Karpas-422 (cell line): Measurements from ENCODE around the gene UBALD2. TPM values are rescaled to one million over a fixed set of nuclear protein-coding genes. Genes with fewer than 3 reads are reported as not detected.
"Not testable (repeated sequence)": the region's sequence is repeated elsewhere in the genome, so short reads cannot be mapped to it uniquely, and the experiment has no call there.

ENCODE experiments used
- DNase-seq: peaks from one replicate; pipeline ENCODE4 v3.0.0-alpha.2; 2015
- H2AFZ ChIP-seq: fragments of 200-600 bp; sonication (generic); 2 replicates; pipeline ENCODE4 v1.6.1; 2014; ENCODE audit warnings: antibody characterized with exemption, low read length, mixed read lengths
- H3K27ac ChIP-seq: fragments of 200-600 bp; sonication (generic); 2 replicates; pipeline ENCODE4 v1.5.1; 2014; ENCODE audit warnings: mild to moderate bottlenecking, low read length, moderate library complexity
- H3K27me3 ChIP-seq: fragments of 200-600 bp; sonication (generic); 2 replicates; pipeline ENCODE4 v1.6.1; 2014; ENCODE audit warnings: low read length, mixed read lengths
- H3K36me3 ChIP-seq: fragments of 200-600 bp; sonication (generic); 2 replicates; pipeline ENCODE4 v1.6.1; 2014; ENCODE audit warnings: low read length, mixed read lengths; ENCODE audit not compliant: insufficient read depth
- H3K4me1 ChIP-seq: fragments of 200-600 bp; sonication (generic); 2 replicates; pipeline ENCODE4 v1.6.1; 2014; ENCODE audit warnings: mild to moderate bottlenecking, low read length, mixed read lengths
- H3K4me2 ChIP-seq: fragments of 200-600 bp; sonication (generic); 2 replicates; pipeline ENCODE4 v1.6.1; 2014; ENCODE audit warnings: low read length, low read depth, mild to moderate bottlenecking; ENCODE audit not compliant: poor library complexity, severe bottlenecking
- H3K4me3 ChIP-seq: fragments of 200-600 bp; sonication (generic); 2 replicates; pipeline ENCODE4 v1.5.1; 2014; ENCODE audit warnings: mild to moderate bottlenecking, antibody characterized with exemption, low read length, mixed read lengths
- H3K79me2 ChIP-seq: fragments of 200-600 bp; sonication (generic); 2 replicates; pipeline ENCODE4 v1.6.1; 2014; ENCODE audit warnings: mild to moderate bottlenecking, low read length, mixed read lengths
- H3K9ac ChIP-seq: fragments of 200-600 bp; sonication (generic); 2 replicates; pipeline ENCODE4 v1.6.0; 2014; ENCODE audit warnings: low read length
- H3K9me2 ChIP-seq: fragments of 200-600 bp; sonication (generic), shearing (Covaris generic); replicated peaks from 2 replicates; pipeline ENCODE4 v1.6.0; 2014; ENCODE audit warnings: mild to moderate bottlenecking, low read length, moderate library complexity; ENCODE audit not compliant: insufficient read depth
- H3K9me3 ChIP-seq: fragments of 300-700, 200-600 bp; sonication (generic); 2 replicates; pipeline ENCODE4 v1.6.1; 2014; ENCODE audit warnings: low read length, mixed read lengths
- H4K20me1 ChIP-seq: fragments of 200-600 bp; sonication (generic); 2 replicates; pipeline ENCODE4 v1.6.1; 2014; ENCODE audit warnings: mild to moderate bottlenecking, antibody characterized with exemption, low read length, low read depth; ENCODE audit not compliant: insufficient read depth
- total RNA-seq: library from RNA; depleted of rRNA; stranded (reverse); fragments of >200 nt; shearing (Covaris generic); gene quantifications from 2 replicates; pipeline ENCODE4 v1.2.3, GENCODE V29; 2014; ENCODE audit warnings: low replicate concordance

Gene UBALD2
- total RNA-seq, 1 experiment from 2014 or later: 22.5 TPM

GRCh38 chr17:76250141-76250540 lies 15.0 kb upstream of the UBALD2 start:
- H3K9ac ChIP-seq: no peak overlapping the region
- H3K9me2 ChIP-seq: no peaks in the 10 kb centered on the region
- no peaks in the 10 kb centered on the region for H4K20me1 ChIP-seq
- no peaks in the 10 kb centered on the region for H3K9me3 ChIP-seq
- DNase-seq: no peak
- H3K36me3 ChIP-seq: no peaks in the 10 kb centered on the region
- H3K79me2 ChIP-seq: no peaks in the 10 kb centered on the region
- no peak overlapping the region for H3K27ac ChIP-seq
- H2AFZ ChIP-seq: no peak overlapping the region
- H3K4me2 ChIP-seq: no peak overlapping the region
- H3K27me3 ChIP-seq: no peaks in the 10 kb centered on the region
- H3K4me3 ChIP-seq: no peak overlapping the region
- H3K4me1 ChIP-seq: no peaks in the 10 kb centered on the region

- H3K4me1 ChIP-seq: no peaks in the 10 kb centered on the region
- H3K27me3 ChIP-seq: no peaks in the 10 kb centered on the region
- H3K27ac ChIP-seq: no peak overlapping the region
- no peak overlapping the region for H3K9ac ChIP-seq
- no peaks in the 10 kb centered on the region for H4K20me1 ChIP-seq
- no peaks in the 10 kb centered on the region for H3K9me2 ChIP-seq
- H3K4me3 ChIP-seq: no peak overlapping the region
- no peaks in the 10 kb centered on the region for H3K36me3 ChIP-seq
- no peak for DNase-seq
- no peaks in the 10 kb centered on the region for H3K79me2 ChIP-seq
- no peak overlapping the region for H2AFZ ChIP-seq
- H3K9me3 ChIP-seq: no peaks in the 10 kb centered on the region
- H3K4me2 ChIP-seq: no peak overlapping the region
These were observed 13.6 kb upstream of the UBALD2 start for GRCh38 chr17:76251478-76252039.

DNA sequence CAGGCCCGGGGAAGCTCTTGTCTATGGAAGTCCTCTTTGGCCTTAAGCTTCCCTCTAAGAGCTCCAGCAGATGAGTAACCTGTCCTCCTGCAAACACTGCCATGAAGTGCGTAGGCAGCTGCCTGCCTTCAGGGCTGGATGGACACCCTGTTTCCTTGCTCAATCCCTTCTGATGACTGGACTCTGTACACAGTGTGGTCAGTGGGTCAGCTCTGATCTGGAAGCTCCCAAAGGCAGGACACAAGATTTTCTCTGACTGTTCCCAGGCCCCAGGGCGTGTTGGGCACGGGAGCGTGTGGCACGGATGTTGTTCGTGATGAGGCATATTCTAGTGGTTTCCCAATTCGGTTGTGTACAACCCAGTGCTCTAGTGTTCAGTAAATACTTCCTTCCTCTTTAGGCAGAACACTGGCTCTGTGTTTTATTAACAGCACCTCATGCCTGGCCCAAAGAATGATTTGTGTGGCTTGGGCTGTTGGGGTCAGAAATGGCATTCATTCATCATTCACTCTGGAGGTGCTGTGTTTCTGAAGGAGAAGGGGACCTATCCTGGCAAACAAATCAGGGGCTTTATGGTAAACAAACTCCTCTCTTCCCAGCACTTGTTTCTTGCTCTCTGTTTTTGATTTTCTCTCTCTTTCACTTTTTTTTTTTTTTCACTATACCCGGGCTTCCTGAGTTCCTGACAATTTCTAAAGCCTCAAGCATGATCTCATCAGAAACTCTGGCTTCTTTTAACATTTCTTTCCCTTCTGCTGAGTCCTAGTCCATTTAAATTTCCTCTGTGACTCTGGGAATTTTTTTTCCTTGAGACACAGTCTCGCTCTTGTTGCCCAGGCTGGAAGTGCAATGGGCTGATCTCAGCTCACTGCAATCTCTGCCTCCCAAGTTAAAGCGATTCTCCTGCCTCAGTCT lies 12.9 kb upstream of the UBALD2 start:
- Histone ChIP-seq H3K9me2 (no peaks in the 10 kb centered on the region), H3K9ac (no peak overlapping the region), H3K9me3 (no peaks in the 10 kb centered on the region), H3K4me1 (no peaks in the 10 kb centered on the region), H4K20me1 (no peaks in the 10 kb centered on the region), H3K27ac (no peak overlapping the region), H3K4me3 (no peak overlapping the region), H3K79me2 (no peaks in the 10 kb centered on the region), H3K27me3 (no peaks in the 10 kb centered on the region), H2AFZ (no peak overlapping the region; the same call in 1 of the 2 replicates), H3K4me2 (no peak overlapping the region), H3K36me3 (no peaks in the 10 kb centered on the region)
- DNase-seq: no peak

GRCh38 chr17:76252967-76253766 lies 12.0 kb upstream of the UBALD2 start:
- not testable (repeated sequence) for H3K27me3 ChIP-seq, H3K27ac ChIP-seq, H4K20me1 ChIP-seq, H3K4me3 ChIP-seq, DNase-seq, H2AFZ ChIP-seq, H3K36me3 ChIP-seq, H3K79me2 ChIP-seq, H3K4me1 ChIP-seq, H3K4me2 ChIP-seq, H3K9me2 ChIP-seq, H3K9me3 ChIP-seq, H3K9ac ChIP-seq

DNA sequence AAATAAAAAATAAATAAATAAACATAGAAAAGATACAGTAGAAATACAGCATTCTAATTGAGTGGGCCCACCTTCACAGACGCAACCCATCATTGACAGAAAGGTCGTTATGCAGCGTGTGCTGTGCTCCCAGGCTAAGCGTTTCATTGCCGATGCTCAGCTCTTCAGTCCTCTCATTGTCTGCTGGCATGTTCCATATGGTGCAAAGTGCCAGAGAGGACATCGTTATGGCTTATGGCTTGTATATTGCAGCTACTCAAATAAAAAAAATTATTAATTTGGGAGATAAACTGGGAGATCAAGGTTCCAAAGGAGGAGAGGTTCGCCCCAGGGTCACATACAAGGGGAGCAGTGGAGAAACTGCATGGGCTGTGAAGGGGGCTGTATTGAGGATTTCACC lies 11.3 kb upstream of the UBALD2 start:
- H2AFZ ChIP-seq: no peak overlapping the region
- no peak for DNase-seq
- H3K4me3 ChIP-seq: no peak overlapping the region
- no peaks in the 10 kb centered on the region for H3K4me1 ChIP-seq
- H3K27ac ChIP-seq: no peak overlapping the region
- H3K79me2 ChIP-seq: no peaks in the 10 kb centered on the region
- no peak overlapping the region for H3K4me2 ChIP-seq
- H3K27me3 ChIP-seq: no peaks in the 10 kb centered on the region
- no peaks in the 10 kb centered on the region for H3K9me2 ChIP-seq
- H3K9ac ChIP-seq: no peak overlapping the region
- no peaks in the 10 kb centered on the region for H3K36me3 ChIP-seq
- H4K20me1 ChIP-seq: no peaks in the 10 kb centered on the region
- H3K9me3 ChIP-seq: no peaks in the 10 kb centered on the region

DNA sequence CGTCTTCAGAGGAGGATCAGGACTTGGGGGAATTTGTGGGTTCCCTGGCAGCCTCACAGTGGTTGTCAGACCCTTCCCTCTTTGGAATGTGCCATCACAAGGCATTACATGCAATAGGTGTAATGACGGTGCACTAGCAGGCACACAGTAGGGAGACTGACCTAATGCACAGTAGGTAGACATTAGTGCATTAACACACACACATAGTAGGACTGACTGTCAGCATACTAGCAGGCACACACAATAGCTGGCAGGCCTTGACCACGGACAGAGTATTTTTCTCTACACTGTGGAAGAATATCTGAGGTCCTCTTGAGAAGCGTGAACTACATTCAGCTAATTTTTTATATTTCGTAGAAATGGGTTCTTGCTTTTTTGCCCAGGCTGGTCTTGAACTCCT lies 10.9 kb upstream of the UBALD2 start:
- H3K27me3 ChIP-seq: no peaks in the 10 kb centered on the region
- H3K4me1 ChIP-seq: no peaks in the 10 kb centered on the region
- H2AFZ ChIP-seq: no peak overlapping the region
- DNase-seq: no peak
- no peak overlapping the region for H3K4me2 ChIP-seq
- H3K79me2 ChIP-seq: no peaks in the 10 kb centered on the region
- H3K4me3 ChIP-seq: no peak overlapping the region
- H3K9me3 ChIP-seq: no peaks in the 10 kb centered on the region
- H3K27ac ChIP-seq: no peak overlapping the region
- no peaks in the 10 kb centered on the region for H3K36me3 ChIP-seq
- H3K9ac ChIP-seq: no peak overlapping the region
- H3K9me2 ChIP-seq: no peaks in the 10 kb centered on the region
- H4K20me1 ChIP-seq: no peaks in the 10 kb centered on the region

- Histone ChIP-seq H2AFZ (no peak overlapping the region), H3K9me3 (no peaks in the 10 kb centered on the region), H3K36me3 (no peaks in the 10 kb centered on the region), H3K9ac (no peak overlapping the region), H3K4me2 (no peak overlapping the region), H3K9me2 (no peaks in the 10 kb centered on the region), H3K4me3 (no peak overlapping the region), H3K27me3 (no peaks in the 10 kb centered on the region), H3K4me1 (peaks cover 13% of the 10 kb centered on the region), H4K20me1 (no peaks in the 10 kb centered on the region), H3K79me2 (no peaks in the 10 kb centered on the region), H3K27ac (no peak overlapping the region)
- no peak for DNase-seq
These were observed 9.2 kb upstream of the UBALD2 start for GRCh38 chr17:76255801-76256429.
